Measurements from ENCODE around the gene FGD3.

- TF ChIP-seq CTCF (IDR thresholded peaks at IDR 0.05 in 4 of 5, conservative IDR thresholded peaks at IDR 0.05 in 1 of 5) = no peak
- no peak for TF ChIP-seq POLR2A (IDR thresholded peaks at IDR 0.05)
Measured at GRCh38 chr9:93024986-93025630, 77.8 kb downstream of the FGD3 start.
